Measurements from ENCODE around the gene PLPPR3.

- TF ChIP-seq, protein P1, sequence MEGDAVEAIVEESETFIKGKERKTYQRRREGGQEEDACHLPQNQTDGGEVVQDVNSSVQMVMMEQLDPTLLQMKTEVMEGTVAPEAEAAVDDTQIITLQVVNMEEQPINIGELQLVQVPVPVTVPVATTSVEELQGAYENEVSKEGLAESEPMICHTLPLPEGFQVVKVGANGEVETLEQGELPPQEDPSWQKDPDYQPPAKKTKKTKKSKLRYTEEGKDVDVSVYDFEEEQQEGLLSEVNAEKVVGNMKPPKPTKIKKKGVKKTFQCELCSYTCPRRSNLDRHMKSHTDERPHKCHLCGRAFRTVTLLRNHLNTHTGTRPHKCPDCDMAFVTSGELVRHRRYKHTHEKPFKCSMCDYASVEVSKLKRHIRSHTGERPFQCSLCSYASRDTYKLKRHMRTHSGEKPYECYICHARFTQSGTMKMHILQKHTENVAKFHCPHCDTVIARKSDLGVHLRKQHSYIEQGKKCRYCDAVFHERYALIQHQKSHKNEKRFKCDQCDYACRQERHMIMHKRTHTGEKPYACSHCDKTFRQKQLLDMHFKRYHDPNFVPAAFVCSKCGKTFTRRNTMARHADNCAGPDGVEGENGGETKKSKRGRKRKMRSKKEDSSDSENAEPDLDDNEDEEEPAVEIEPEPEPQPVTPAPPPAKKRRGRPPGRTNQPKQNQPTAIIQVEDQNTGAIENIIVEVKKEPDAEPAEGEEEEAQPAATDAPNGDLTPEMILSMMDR (IDR thresholded peaks at IDR 0.05) = no peak
- no peak for TF ChIP-seq ZFX (IDR thresholded peaks at IDR 0.05; ENCODE audit: borderline replicate concordance)
Observed at GRCh38 chr19:870963-871401, 49.2 kb upstream of the PLPPR3 start.

Measured in 22Rv1 (cell line).